ENCODE measurements around the gene CA6. TPM values are rescaled to one million over a fixed set of nuclear protein-coding genes. Genes with fewer than 3 reads are reported as not detected.
"Not testable (repeated sequence)": the region's sequence is repeated elsewhere in the genome, so short reads cannot be mapped to it uniquely, and the experiment has no call there.

CA6 gene
- polyA plus RNA-seq, 3 donors = 0.08 TPM; not detected in 2

GRCh38 chr1:9004031-9004699, 58.5 kb downstream of the CA6 start:
- DNase-seq (ENCODE audit: low read depth in 3 of 3, low spot score in 2 of 3) = no peak

- DNase-seq (ENCODE audit: low read depth in 3 of 3, low spot score in 2 of 3) = peak in 1 of 3 donors; percentile 58
Measured at GRCh38 chr1:9004700-9005394, 59.2 kb downstream of the CA6 start.

DNA sequence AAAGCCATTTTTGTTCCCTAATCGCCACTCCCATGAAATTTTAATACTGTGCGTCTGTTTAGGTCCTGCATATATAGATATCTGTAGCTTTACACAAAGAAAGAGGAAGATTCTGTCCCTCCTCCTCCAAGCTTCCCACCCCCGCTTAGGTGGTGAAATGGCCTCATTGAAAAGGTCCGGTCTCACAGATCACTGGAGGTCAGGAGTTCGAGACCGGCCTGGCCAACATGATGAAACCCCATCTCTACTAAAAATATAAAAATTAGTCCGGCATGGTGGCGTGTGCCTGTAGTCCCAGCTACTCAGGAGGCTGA, 59.7 kb downstream of the CA6 start:
- DNase-seq (ENCODE audit: low read depth in 3 of 3, low spot score in 2 of 3) = no peak

- DNase-seq (ENCODE audit: low read depth in 3 of 3, low spot score in 2 of 3) = no peak
Measured at GRCh38 chr1:9006956-9007615, 61.4 kb downstream of the CA6 start.

DNA sequence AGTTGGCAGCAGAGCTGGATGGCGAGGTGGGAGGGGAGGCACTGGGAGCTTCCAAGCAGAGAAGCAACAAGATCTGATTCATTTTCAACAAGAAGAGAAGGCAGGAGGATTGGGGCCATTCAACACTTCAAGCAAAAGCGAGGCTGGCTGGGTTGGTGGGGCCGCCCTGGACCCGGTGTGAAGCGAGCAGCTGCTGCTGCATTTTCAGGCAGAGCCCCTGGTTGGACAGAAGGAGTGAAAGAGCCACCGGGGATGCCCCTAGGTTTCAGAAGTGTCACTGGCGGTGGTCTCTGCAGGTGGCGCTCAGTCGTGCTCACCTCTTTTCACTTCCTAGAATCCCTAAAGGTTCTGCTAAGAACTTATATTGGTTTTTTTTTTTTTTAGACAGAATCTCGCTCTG, 62.6 kb downstream of the CA6 start:
- DNase-seq (ENCODE audit: low read depth in 3 of 3, low spot score in 2 of 3) = no peak

DNA sequence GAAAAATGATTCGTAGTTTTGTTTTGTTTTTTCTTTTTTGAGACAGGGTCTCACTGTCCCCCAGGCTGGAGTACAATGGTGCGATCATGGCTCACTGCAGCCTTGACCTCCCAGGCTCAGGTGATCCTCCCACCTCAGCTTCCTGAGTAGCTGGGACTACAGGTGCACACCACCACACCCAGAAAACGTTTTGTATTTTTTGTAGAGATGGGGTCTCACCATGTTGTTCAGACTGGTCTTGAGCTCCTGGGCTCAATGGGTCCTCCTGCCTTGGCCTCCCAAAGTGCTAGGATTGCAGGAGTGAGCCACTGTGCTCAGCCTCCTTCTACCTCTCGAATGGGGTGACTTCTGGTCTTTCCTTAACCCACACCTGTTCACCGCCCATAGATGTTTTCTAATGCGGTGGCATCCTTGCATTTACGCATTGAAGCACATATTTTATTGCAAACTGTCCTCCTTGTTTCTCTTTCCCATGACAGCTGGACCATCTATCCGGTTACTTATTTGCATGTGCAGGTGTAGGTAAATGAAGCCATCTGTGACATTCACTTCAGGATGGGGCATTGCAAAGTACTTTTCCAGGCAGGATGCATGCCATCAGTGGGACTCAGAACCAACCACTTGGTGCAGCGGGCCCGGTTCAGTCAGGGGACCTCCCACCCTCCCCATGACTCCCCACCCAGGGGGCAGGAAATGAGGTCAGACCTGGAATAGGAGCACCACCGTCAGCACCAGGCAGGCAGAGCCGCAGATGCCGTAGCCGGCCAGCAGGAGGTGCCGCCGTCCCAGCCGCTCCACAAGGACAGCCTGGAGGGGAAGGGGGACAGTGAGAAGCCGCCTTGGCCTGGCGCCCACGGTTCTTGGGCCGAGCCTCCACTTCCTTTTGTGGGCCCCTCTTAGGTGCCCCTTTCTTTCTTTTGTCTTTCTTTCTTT, 64.0 kb downstream of the CA6 start:
- no peak for DNase-seq (ENCODE audit: low read depth in 3 of 3, low spot score in 2 of 3)

DNA sequence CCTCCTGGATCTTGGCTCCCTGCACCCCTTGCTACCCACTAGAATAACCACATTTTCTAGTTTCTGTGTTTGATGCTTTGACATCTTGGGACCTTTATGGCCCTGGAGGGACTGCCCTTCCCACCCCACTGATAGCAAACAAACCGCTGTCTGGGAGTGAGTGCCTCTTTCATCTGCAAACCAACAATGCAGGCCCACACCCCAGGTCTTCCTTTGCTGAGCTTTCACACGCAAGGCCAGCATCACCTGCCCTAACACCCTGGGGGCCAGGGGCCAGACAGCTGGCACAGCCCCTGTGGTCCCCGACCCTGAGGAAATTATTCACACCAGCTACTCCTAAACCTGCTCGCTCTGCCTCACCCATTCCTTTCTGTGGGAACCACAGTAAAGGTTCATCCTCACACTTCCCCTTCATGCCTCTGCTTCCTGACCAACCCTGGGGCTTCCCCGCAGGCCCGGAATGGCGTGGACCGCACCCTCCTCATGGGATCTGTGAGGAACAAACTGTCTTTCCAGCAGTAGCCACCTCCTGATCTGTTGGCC, 65.2 kb downstream of the CA6 start:
- DNase-seq (ENCODE audit: low read depth in 3 of 3, low spot score in 2 of 3) = no peak

DNA sequence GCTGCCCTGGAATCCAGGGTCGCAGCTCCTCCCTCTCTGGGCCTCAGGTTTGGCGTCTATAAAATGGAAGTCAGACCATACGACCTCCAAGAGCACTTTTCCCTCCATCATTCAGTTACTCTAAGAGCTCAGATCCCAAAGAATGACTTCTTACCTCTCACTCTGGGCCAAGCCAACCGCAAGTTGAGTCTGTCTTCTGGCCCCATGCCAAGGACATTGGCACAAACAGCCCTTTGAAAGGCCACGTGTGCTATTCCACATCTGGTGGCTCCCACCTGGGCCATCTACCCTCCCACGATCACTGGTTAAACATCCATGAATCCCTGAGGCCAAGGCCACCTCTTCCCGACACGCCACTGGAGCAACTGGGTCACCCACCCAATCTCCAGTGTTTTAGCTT, 68.2 kb downstream of the CA6 start:
- no peak for DNase-seq (ENCODE audit: low read depth in 3 of 3, low spot score in 2 of 3)

DNA sequence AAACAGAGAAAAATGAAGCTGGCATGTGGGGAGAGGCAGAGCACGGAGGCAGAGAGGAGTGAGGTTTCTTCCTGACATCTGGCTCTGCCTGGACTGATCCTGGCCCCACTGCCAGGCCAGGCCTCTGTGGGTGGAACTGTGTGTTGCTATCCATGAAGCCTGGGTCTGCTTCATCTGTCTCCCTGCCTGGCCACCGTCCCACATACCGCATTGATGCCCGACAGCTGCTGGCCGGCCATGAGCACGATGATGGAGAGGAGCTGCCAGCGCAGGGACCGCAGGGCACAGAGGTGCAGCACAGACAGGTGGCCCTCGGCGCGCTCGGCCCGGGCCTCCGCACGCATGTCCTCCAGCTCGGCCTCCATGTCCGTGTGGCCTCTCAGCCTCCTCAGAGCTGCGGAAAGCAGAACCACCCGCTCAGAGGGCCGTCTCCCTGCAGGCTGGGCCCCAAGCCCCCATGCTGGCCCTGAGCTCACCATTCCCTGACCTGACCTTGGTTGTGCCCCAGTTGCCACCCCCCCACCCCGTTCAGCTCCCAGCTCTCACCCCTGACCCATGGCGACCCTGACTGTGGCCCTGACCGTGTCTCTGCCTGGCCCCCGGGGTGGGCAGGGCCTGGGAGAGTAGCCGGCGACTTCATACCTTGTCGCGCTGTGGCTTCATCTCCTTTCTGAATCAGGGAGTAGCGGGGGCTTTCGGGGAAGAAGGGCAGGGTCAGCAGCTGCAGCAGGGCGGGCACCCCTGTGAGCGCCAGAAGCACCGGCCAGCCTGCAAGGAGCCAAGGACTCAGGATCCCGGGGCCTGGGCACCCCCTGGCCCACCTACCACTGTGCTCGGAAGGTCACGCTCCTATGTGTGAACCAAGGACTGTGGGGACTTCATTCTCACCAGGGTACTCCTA, 69.1 kb downstream of the CA6 start:
- DNase-seq (ENCODE audit: low read depth in 3 of 3, low spot score in 2 of 3) = no peak

DNA sequence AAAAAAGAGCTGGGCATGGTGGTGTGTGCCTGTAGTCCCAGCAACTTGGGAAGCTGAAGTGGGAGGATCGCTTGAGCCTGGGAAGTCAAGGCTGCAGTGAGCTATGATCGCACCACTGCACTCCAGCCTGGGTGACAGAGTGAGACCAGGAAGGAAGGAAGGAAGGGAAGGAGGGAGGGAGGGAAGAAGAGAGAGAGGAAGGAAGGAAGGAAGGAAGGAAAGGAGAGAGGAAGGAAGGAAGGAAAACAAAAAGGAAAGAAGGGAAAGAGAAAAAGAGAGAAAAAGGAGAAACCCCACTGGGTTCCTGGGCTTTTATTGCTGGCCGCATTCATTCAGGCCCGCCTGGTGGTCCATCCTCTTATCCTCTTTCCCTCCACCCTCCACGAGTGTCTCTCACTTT, 70.8 kb downstream of the CA6 start:
- DNase-seq (ENCODE audit: low read depth in 3 of 3, low spot score in 2 of 3) = no peak

- DNase-seq (ENCODE audit: low read depth in 3 of 3, low spot score in 2 of 3) = peak in 2 of 3 donors; percentile 45 to 59
Measured at GRCh38 chr1:9018333-9018732, 72.7 kb downstream of the CA6 start.

DNA sequence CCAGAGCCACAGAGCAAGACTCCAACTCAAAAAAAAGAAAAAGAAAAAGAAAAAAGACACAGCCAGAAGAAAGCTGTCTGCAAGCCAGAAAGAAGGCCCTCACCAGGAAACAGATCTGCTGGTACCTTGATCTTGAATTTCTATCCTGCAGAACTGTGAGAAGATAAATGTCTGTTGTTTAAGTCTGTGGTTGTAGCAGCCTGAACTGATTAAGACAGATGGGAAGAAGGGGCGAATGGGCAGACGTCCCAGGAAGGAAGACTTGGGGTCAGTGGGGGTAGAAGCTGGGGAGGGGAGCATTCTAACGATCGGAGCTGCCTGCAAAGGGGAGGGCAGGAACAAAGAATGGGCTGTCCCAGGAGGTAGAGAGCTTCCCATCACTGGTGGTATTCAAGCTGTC, 74.2 kb downstream of the CA6 start:
- DNase-seq (ENCODE audit: low read depth in 3 of 3, low spot score in 2 of 3) = no peak

- no peak for DNase-seq (ENCODE audit: low read depth in 3 of 3, low spot score in 2 of 3)
Measured at GRCh38 chr1:9020305-9020704, 74.6 kb downstream of the CA6 start.

- DNase-seq (ENCODE audit: low read depth in 3 of 3, low spot score in 2 of 3) = not testable (repeated sequence)
Measured at GRCh38 chr1:9022026-9022738, 76.5 kb downstream of the CA6 start.

GRCh38 chr1:9022773-9023172, 77.1 kb downstream of the CA6 start:
- no peak for DNase-seq (ENCODE audit: low read depth in 3 of 3, low spot score in 2 of 3)

All from right renal cortex interstitium (tissue), 3 donors.